ENCODE data around the gene MAST4.

GRCh38 chr5:66864240-66864884 is 268.2 kb downstream of the MAST4 start:
- TF ChIP-seq YY1 (IDR thresholded peaks at IDR 0.05) (no peak), CTCF (IDR thresholded peaks at IDR 0.05; ENCODE audit: low read depth, low read length, missing input control) (no peak), JUND (IDR thresholded peaks at IDR 0.05) (no peak), SP1 (IDR thresholded peaks at IDR 0.05) (no peak), TAF1 (conservative IDR thresholded peaks at IDR 0.05) (no peak), RAD21 (IDR thresholded peaks at IDR 0.05) (peak; percentile 36 to 88), ZBTB33 (IDR thresholded peaks at IDR 0.05) (no peak), ATF3 (IDR thresholded peaks at IDR 0.05) (no peak), REST (IDR thresholded peaks at IDR 0.05) (no peak)

All from liver (tissue), 3 donors.